HG03457 (cell line): ENCODE results near the gene SELENOI.
"Not testable (repeated sequence)": the region's sequence is repeated elsewhere in the genome, so short reads cannot be mapped to it uniquely, and the experiment has no call there.

Source experiments
- ATAC-seq: cut with Tn5 transposase; IDR thresholded peaks from one replicate; pipeline ENCODE4 v1.9.1; 2021; ENCODE audit warnings: moderate number of reproducible peaks; ENCODE audit not compliant: unreplicated experiment

Gene SELENOI

GRCh38 chr2:26326514-26326913 is 19.4 kb upstream of the SELENOI start:
- no peak for ATAC-seq

GRCh38 chr2:26327291-26328272 is 18.4 kb upstream of the SELENOI start:
- no peak for ATAC-seq

GRCh38 chr2:26329083-26329482 is 16.9 kb upstream of the SELENOI start:
- ATAC-seq = not testable (repeated sequence)

- no peak for ATAC-seq
Measured at GRCh38 chr2:26330114-26330549, 15.8 kb upstream of the SELENOI start.

GRCh38 chr2:26330604-26331003 is 15.3 kb upstream of the SELENOI start:
- ATAC-seq = no peak

- not testable (repeated sequence) for ATAC-seq
Measured at GRCh38 chr2:26331321-26331720, 14.6 kb upstream of the SELENOI start.

GRCh38 chr2:26333293-26333692 is 12.7 kb upstream of the SELENOI start:
- no peak for ATAC-seq

GRCh38 chr2:26335231-26335630 is 10.7 kb upstream of the SELENOI start:
- ATAC-seq = no peak

- no peak for ATAC-seq
Measured at GRCh38 chr2:26336719-26337118, 9.2 kb upstream of the SELENOI start.

GRCh38 chr2:26337298-26337697 is 8.6 kb upstream of the SELENOI start:
- ATAC-seq = no peak

- no peak for ATAC-seq
Measured at GRCh38 chr2:26340831-26341230, 5.1 kb upstream of the SELENOI start.

- ATAC-seq = no peak
Measured at GRCh38 chr2:26344581-26345282, 1.2 kb upstream of the SELENOI start.

- ATAC-seq = no peak
Measured at GRCh38 chr2:26345283-26345544, 729 bp upstream of the SELENOI start.

GRCh38 chr2:26346454-26347053 is 611 bp downstream of the SELENOI start, which contains the start of gene ADGRF3:
Gene ADGRF3, minus strand, starts transcription at chr2:26346789. Its CDS starts 555 bp downstream, at chr2:26346234.
- ATAC-seq = no peak

- ATAC-seq = no peak
Measured at GRCh38 chr2:26347286-26347865, 1.4 kb downstream of the SELENOI start.

- no peak for ATAC-seq
Measured at GRCh38 chr2:26349690-26350089, 3.7 kb downstream of the SELENOI start.

GRCh38 chr2:26351375-26352090 is 5.6 kb downstream of the SELENOI start:
- no peak for ATAC-seq

- no peak for ATAC-seq
Measured at GRCh38 chr2:26352892-26353291, 6.9 kb downstream of the SELENOI start.

- not testable (repeated sequence) for ATAC-seq
Measured at GRCh38 chr2:26354469-26354868, 8.5 kb downstream of the SELENOI start.
